WTC11 (cell line): Measurements from ENCODE around the gene GABRR1. TPM values are rescaled to one million over a fixed set of nuclear protein-coding genes. Genes with fewer than 3 reads are reported as not detected.

Source experiments
- ATAC-seq: fragments of 200-7000 bp; cut with Tn5 transposase; 2 replicates; pipeline ENCODE4 v1.10.0; 2021; ENCODE audit warnings: mild to moderate bottlenecking, moderate library complexity
- CTCF ChIA-PET: fragments of 300-600 bp; sonication (Branson Sonifier 250); formaldehyde crosslinking; loops from one replicate; lab custom pipeline; 2021; ENCODE audit warnings: antibody characterized with exemption; lab: Charles Lee
- POLR2A ChIA-PET: fragments of 350-600 bp; sonication (Branson Sonifier 250); formaldehyde crosslinking; loops from one replicate; lab custom pipeline; 2021; ENCODE audit warnings: antibody characterized with exemption; lab: Charles Lee
- DNase-seq: peaks from one replicate; pipeline ENCODE4 v3.0.0; 2021; ENCODE audit warnings: low spot score
- H3K27ac Mint-ChIP-seq: 2 replicates; pipeline ENCODE4 v1.8.0; 2021; ENCODE audit warnings: mixed read lengths
- H3K27me3 Mint-ChIP-seq: 2 replicates; pipeline ENCODE4 v1.8.0; 2021; ENCODE audit warnings: low read depth, mild to moderate bottlenecking, moderate library complexity, mixed read lengths
- H3K36me3 Mint-ChIP-seq: 2 replicates; pipeline ENCODE4 v1.8.0; 2021; ENCODE audit warnings: mixed read lengths
- H3K4me1 Mint-ChIP-seq: 2 replicates; pipeline ENCODE4 v1.8.0; 2022; ENCODE audit warnings: mixed read lengths
- H3K4me3 Mint-ChIP-seq: 2 replicates; pipeline ENCODE4 v1.8.0; 2021; ENCODE audit warnings: mild to moderate bottlenecking, moderate library complexity, mixed read lengths
- H3K9me3 Mint-ChIP-seq: 2 replicates; pipeline ENCODE4 v1.8.0; 2021; ENCODE audit warnings: mixed read lengths
- ATF6 ChIP-seq: sonication (generic); formaldehyde crosslinking; IDR thresholded peaks from 2 replicates; pipeline ENCODE4 v1.8.1; 2023; ENCODE audit warnings: mild to moderate bottlenecking, missing genetic modification reagents
- FOXK1 ChIP-seq: sonication (generic); formaldehyde crosslinking; IDR thresholded peaks from 2 replicates; pipeline ENCODE4 v1.8.0; 2022; ENCODE audit warnings: mild to moderate bottlenecking, moderate library complexity, missing genetic modification reagents
- HMGXB4 ChIP-seq: sonication (generic); formaldehyde crosslinking; IDR thresholded peaks from 2 replicates; pipeline ENCODE4 v1.8.1; 2023; ENCODE audit warnings: mild to moderate bottlenecking, moderate library complexity, missing genetic modification reagents
- IRF1 ChIP-seq: sonication (generic); formaldehyde crosslinking; IDR thresholded peaks from 2 replicates; pipeline ENCODE4 v1.8.0; 2023; ENCODE audit warnings: missing genetic modification reagents
- KAT7 ChIP-seq: sonication (generic); formaldehyde crosslinking; IDR thresholded peaks from 2 replicates; pipeline ENCODE4 v1.8.1; 2023; ENCODE audit warnings: missing genetic modification reagents, mild to moderate bottlenecking, borderline replicate concordance
- MAX ChIP-seq: sonication (generic); formaldehyde crosslinking; IDR thresholded peaks from 2 replicates; pipeline ENCODE4 v1.8.0; 2022; ENCODE audit warnings: mild to moderate bottlenecking, missing genetic modification reagents
- NFYB ChIP-seq: sonication (generic); formaldehyde crosslinking; conservative IDR thresholded peaks from 2 replicates; pipeline ENCODE4 v1.8.0; 2022; ENCODE audit warnings: low read depth, missing genetic modification reagents
- NR1H2 ChIP-seq: sonication (generic); formaldehyde crosslinking; IDR thresholded peaks from 2 replicates; pipeline ENCODE4 v1.9.0; 2021; ENCODE audit warnings: mild to moderate bottlenecking, moderate library complexity, missing genetic modification reagents
- PRDM15 ChIP-seq: sonication (generic); formaldehyde crosslinking; IDR thresholded peaks from 2 replicates; pipeline ENCODE4 v1.8.0; 2022; ENCODE audit warnings: missing genetic modification reagents
- SMAD3 ChIP-seq: sonication (generic); formaldehyde crosslinking; IDR thresholded peaks from 2 replicates; pipeline ENCODE4 v1.8.0; 2022; ENCODE audit warnings: missing genetic modification reagents, mild to moderate bottlenecking, borderline replicate concordance
- TP53 ChIP-seq: sonication (generic); formaldehyde crosslinking; IDR thresholded peaks from 2 replicates; pipeline ENCODE4 v1.8.1; 2023; ENCODE audit warnings: mild to moderate bottlenecking, missing genetic modification reagents
- ZNF219 ChIP-seq: sonication (generic); formaldehyde crosslinking; IDR thresholded peaks from 2 replicates; pipeline ENCODE4 v1.8.0; 2023; ENCODE audit warnings: missing genetic modification reagents, mild to moderate bottlenecking, borderline replicate concordance
- ZNF396 ChIP-seq: fragments of 250-450 bp; sonication (Bioruptor Pico); IDR thresholded peaks from 2 replicates; pipeline ENCODE4 v1.8.0; 2021; ENCODE audit warnings: mild to moderate bottlenecking, moderate library complexity, borderline replicate concordance
- ZNF532 ChIP-seq: fragments of 250-450 bp; sonication (Bioruptor Pico); IDR thresholded peaks from 2 replicates; pipeline ENCODE4 v1.9.0; 2021; ENCODE audit warnings: mild to moderate bottlenecking, borderline replicate concordance
- ZNF671 ChIP-seq: fragments of 250-450 bp; sonication (Bioruptor Pico); IDR thresholded peaks from 2 replicates; pipeline ENCODE4 v1.8.0; 2021; ENCODE audit warnings: mild to moderate bottlenecking
- ZSCAN18 ChIP-seq: fragments of 250-450 bp; sonication (Bioruptor Pico); IDR thresholded peaks from 2 replicates; pipeline ENCODE4 v2.1.2; 2022; ENCODE audit warnings: mild to moderate bottlenecking, moderate library complexity
- total RNA-seq: library from RNA; stranded (reverse); gene quantifications from 3 replicates; pipeline ENCODE4 v1.2.3, GENCODE V29; 2021

Gene GABRR1
- total RNA-seq, 1 experiment from 2014 or later, result 0.24 TPM

GRCh38 chr6:89260310-89260709, 43.2 kb upstream of the GABRR1 start:
- H3K9me3 Mint-ChIP-seq, result no peaks in the 10 kb centered on the region
- no peak for ATAC-seq
- H3K27me3 Mint-ChIP-seq, result no peaks in the 10 kb centered on the region
- CTCF ChIA-PET, result interaction anchor here (1.1 kb wide), 1 partner anchor 51 kb away, joined by 3 read pairs; no protein-coding TSS in a partner anchor
- no peak overlapping the region for H3K27ac Mint-ChIP-seq
- DNase-seq, result no peak
- H3K4me1 Mint-ChIP-seq, result no peaks in the 10 kb centered on the region
- H3K4me3 Mint-ChIP-seq, result no peak overlapping the region
- POLR2A ChIA-PET, result no interaction called here
- TF ChIP-seq ZNF219, result no peak
- TF ChIP-seq TP53 (CRISPR knock-in tag), result no peak
- no peak for TF ChIP-seq NFYB (CRISPR knock-in tag)
- TF ChIP-seq ZNF396 (CRISPR knock-in tag), result no peak
- no peak for TF ChIP-seq PRDM15 (CRISPR knock-in tag)
- TF ChIP-seq MAX (CRISPR knock-in tag), result no peak
- no peak for TF ChIP-seq FOXK1 (CRISPR knock-in tag)
- TF ChIP-seq ZSCAN18 (CRISPR knock-in tag), result no peak
- no peak for TF ChIP-seq HMGXB4 (CRISPR knock-in tag)
- no peak for TF ChIP-seq KAT7
- no peak for TF ChIP-seq ATF6 (CRISPR knock-in tag)
- TF ChIP-seq ZNF532 (CRISPR knock-in tag), result no peak
- TF ChIP-seq IRF1 (CRISPR knock-in tag), result no peak
- TF ChIP-seq SMAD3 (CRISPR knock-in tag), result no peak
- no peak for TF ChIP-seq NR1H2 (CRISPR knock-in tag)
- no peak for TF ChIP-seq ZNF671 (CRISPR knock-in tag)
- no peaks in the 10 kb centered on the region for H3K36me3 Mint-ChIP-seq
